ENCODE results near the gene KIAA0825. TPM values are rescaled to one million over a fixed set of nuclear protein-coding genes. Genes with fewer than 3 reads are reported as not detected.

Gene KIAA0825
- total RNA-seq, 4 donors from 2014 or later: 12.5 to 32.6 (median 15.9) TPM

DNA sequence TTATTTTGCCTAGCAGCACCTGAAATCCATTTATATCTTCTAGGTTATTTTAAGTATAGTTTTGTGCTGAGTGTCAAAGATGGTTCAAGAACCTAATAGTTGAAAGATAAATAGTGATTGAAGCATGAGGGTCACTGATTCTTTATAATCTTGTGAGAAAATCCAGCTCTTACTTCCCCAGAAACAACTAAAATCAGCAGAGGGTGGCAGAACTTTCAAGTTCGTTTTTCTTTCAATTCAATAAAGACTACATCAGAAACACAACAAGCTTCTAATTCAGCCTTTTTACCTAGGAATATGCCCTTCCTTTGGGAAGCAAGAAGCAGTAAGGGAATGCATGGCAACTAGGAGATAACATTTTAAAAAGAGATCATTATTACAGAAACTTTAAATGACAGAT, 202.6 kb downstream of the KIAA0825 start:
- no peak for TF ChIP-seq POLR2A (IDR thresholded peaks at IDR 0.05)
- TF ChIP-seq, protein P1, sequence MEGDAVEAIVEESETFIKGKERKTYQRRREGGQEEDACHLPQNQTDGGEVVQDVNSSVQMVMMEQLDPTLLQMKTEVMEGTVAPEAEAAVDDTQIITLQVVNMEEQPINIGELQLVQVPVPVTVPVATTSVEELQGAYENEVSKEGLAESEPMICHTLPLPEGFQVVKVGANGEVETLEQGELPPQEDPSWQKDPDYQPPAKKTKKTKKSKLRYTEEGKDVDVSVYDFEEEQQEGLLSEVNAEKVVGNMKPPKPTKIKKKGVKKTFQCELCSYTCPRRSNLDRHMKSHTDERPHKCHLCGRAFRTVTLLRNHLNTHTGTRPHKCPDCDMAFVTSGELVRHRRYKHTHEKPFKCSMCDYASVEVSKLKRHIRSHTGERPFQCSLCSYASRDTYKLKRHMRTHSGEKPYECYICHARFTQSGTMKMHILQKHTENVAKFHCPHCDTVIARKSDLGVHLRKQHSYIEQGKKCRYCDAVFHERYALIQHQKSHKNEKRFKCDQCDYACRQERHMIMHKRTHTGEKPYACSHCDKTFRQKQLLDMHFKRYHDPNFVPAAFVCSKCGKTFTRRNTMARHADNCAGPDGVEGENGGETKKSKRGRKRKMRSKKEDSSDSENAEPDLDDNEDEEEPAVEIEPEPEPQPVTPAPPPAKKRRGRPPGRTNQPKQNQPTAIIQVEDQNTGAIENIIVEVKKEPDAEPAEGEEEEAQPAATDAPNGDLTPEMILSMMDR (IDR thresholded peaks at IDR 0.05): no peak
- 21 to 32% methylated on average over 1 of the region's 1 CpG for WGBS, 2 donors

DNA sequence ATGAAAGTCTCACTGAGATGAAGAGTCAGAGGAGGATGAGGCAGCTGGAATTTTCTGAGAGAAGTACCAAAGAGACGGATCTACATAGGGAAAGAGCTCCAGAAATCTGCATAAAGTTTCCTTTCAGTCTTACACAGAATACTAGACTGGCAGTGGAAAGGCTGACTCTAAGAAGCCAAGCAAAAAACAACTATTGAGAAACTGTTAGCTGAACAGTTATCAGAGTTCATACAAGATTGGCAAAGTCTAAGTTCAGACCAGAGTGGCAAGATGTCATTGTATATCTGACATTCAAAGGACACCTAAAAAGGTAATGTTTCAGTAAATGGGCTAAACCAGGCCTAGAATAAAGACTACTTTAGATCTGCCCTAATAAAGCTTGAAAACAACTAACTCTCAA, 209.0 kb downstream of the KIAA0825 start:
- TF ChIP-seq POLR2A (IDR thresholded peaks at IDR 0.05): no peak
- TF ChIP-seq, protein P1 (IDR thresholded peaks at IDR 0.05): no peak
- intact Hi-C loops (cut with DNase I): no loop called here
- H3K27ac ChIP-seq: no peak overlapping the region
- H3K36me3 ChIP-seq: no peaks in the 10 kb centered on the region
- DNase-seq: no peak
- no peaks in the 10 kb centered on the region for H3K27me3 ChIP-seq
- H3K4me3 ChIP-seq (replicated peaks in 1 of 3): no peak overlapping the region
- H3K9me3 ChIP-seq: no peaks in the 10 kb centered on the region
- 92 to 97% methylated on average over 1 of the region's 1 CpG for WGBS, 2 donors
- no peaks in the 10 kb centered on the region for H3K4me1 ChIP-seq

More for the DNA sequence above, 202.6 kb downstream of the KIAA0825 start:
- Histone ChIP-seq H3K4me1 (no peaks in the 10 kb centered on the region), H3K36me3 (no peaks in the 10 kb centered on the region), H3K4me3 (replicated peaks in 1 of 3) (no peak overlapping the region), H3K27ac (no peak overlapping the region), H3K27me3 (no peaks in the 10 kb centered on the region), H3K9me3 (no peaks in the 10 kb centered on the region)
- DNase-seq: no peak
- intact Hi-C loops (cut with DNase I): no loop called here

DNA sequence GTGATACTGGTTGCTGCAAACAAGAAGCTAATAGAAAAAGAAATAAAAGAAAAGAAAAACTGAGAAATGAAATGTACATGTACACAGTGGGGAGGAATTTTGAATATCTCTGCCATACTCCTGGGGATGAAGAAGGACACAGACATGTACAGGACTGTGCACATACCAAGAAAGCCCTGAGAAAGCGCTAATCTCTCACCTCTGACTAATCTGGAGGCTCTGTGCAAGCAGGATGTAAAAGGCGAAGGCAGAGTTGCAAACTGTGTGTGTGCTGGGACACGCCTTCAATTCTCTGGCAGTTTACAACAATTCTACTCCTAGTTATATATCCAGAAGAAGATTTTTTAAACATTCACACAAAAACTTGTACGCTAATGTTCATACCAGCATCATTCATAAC, 211.4 kb downstream of the KIAA0825 start:
- TF ChIP-seq, protein P1 (IDR thresholded peaks at IDR 0.05): no peak
- intact Hi-C loops (cut with DNase I): no loop called here
- H3K4me3 ChIP-seq (replicated peaks in 1 of 3): no peak overlapping the region
- no peaks in the 10 kb centered on the region for H3K27me3 ChIP-seq
- no peak overlapping the region for H3K27ac ChIP-seq
- no peaks in the 10 kb centered on the region for H3K4me1 ChIP-seq
- no peaks in the 10 kb centered on the region for H3K9me3 ChIP-seq
- H3K36me3 ChIP-seq: no peaks in the 10 kb centered on the region
- whole genome bisulfite sequencing, 2 donors: 96% methylated on average over 4 of the region's 4 CpGs
- no peak for DNase-seq

DNA sequence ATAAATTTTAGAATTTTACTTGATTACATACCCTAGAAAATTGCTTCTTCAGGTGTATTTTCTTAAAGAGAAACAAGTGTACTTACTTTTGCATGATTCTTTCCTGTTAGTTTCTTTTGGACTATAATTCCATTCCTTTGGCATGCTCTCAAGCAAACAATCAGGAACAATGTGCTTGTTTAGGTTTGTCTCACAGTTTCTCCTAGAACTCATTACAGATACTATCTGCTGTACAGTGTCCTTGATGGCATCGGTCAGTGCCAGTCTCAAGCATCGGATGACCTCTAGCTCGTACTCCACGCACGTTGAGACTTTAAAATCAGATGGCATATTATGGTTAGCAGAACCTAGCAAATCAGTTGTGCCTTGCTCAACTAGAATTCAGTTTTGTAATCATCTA, 214.9 kb downstream of the KIAA0825 start:
- Histone ChIP-seq H3K27ac (no peak overlapping the region), H3K4me3 (replicated peaks in 1 of 3) (no peak overlapping the region), H3K4me1 (no peaks in the 10 kb centered on the region), H3K9me3 (no peaks in the 10 kb centered on the region), H3K27me3 (no peaks in the 10 kb centered on the region), H3K36me3 (no peaks in the 10 kb centered on the region)
- TF ChIP-seq POLR2A (IDR thresholded peaks at IDR 0.05): no peak
- TF ChIP-seq, protein P1 (IDR thresholded peaks at IDR 0.05): no peak
- WGBS, 2 donors: 58 to 77% methylated on average over 5 of the region's 5 CpGs
- DNase-seq: no peak
- intact Hi-C loops (cut with DNase I): no loop called here

DNA sequence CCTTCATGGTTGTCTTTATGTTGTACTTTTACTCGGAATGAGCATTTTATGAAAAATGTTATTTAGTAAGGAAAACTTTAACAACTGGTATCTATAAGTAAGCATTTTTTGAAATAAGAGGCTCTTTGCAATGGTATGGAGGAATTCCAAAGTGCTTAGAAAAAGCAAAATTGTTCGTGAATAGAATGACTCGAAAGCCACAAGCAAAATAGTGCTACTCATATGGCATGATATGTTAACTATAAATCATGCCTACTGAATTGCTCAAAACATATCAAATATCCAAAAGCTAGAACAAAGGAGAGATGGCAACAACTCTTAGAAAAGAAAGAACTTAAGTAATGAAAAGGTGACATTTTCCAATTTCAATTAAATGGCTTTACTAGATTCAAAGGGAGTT, 216.3 kb downstream of the KIAA0825 start:
- TF ChIP-seq, protein P1 (IDR thresholded peaks at IDR 0.05): no peak
- TF ChIP-seq POLR2A (IDR thresholded peaks at IDR 0.05): no peak
- Histone ChIP-seq H3K4me3 (replicated peaks in 1 of 3) (no peak overlapping the region), H3K4me1 (no peaks in the 10 kb centered on the region), H3K27ac (no peak overlapping the region), H3K9me3 (no peaks in the 10 kb centered on the region), H3K36me3 (no peaks in the 10 kb centered on the region), H3K27me3 (no peaks in the 10 kb centered on the region)
- 93 to 95% methylated on average over 3 of the region's 3 CpGs for WGBS, 2 donors
- DNase-seq: no peak
- intact Hi-C loops (cut with DNase I): no loop called here
